Measurements from ENCODE around the gene C12orf60.
"Not testable (repeated sequence)": the region's sequence is repeated elsewhere in the genome, so short reads cannot be mapped to it uniquely, and the experiment has no call there.

The C12orf60 gene

GRCh38 chr12:14803011-14803829 is at the start of gene C12orf60, which contains the start of gene WBP11:
TSS of gene C12orf60 (plus strand) at chr12:14803670. CDS start at chr12:14822936, 19,266 bp downstream.
TSS of gene WBP11 (minus strand) at chr12:14803478. CDS start at chr12:14801383, 2,095 bp downstream.
- peak; percentile 98 for DNase-seq

- no peak for DNase-seq
Observed at GRCh38 chr12:14756334-14757143, 46.9 kb upstream of the C12orf60 start.

GRCh38 chr12:14759711-14760280 is 43.7 kb upstream of the C12orf60 start:
- not testable (repeated sequence) for DNase-seq

- DNase-seq = no peak
Observed at GRCh38 chr12:14765398-14765797, 38.1 kb upstream of the C12orf60 start.

- DNase-seq = not testable (repeated sequence)
Observed at GRCh38 chr12:14766020-14766419, 37.5 kb upstream of the C12orf60 start.

GRCh38 chr12:14766649-14767215 is 36.7 kb upstream of the C12orf60 start:
- no peak for DNase-seq

GRCh38 chr12:14767617-14768016 is 35.9 kb upstream of the C12orf60 start:
- DNase-seq = no peak

GRCh38 chr12:14768823-14769405 is 34.6 kb upstream of the C12orf60 start:
- no peak for DNase-seq

GRCh38 chr12:14769466-14769968 is 34.0 kb upstream of the C12orf60 start:
- no peak for DNase-seq

- peak; percentile 81 for DNase-seq
Observed at GRCh38 chr12:14769969-14770495, 33.4 kb upstream of the C12orf60 start.

- DNase-seq = peak; percentile 95
Observed at GRCh38 chr12:14770496-14771461, 32.7 kb upstream of the C12orf60 start.

- DNase-seq = no peak
Observed at GRCh38 chr12:14771651-14772137, 31.8 kb upstream of the C12orf60 start.

GRCh38 chr12:14772946-14773345 is 30.5 kb upstream of the C12orf60 start:
- DNase-seq = no peak

- no peak for DNase-seq
Observed at GRCh38 chr12:14773685-14774073, 29.8 kb upstream of the C12orf60 start.

GRCh38 chr12:14774074-14774905 is 29.2 kb upstream of the C12orf60 start:
- peak; percentile 92 for DNase-seq

GRCh38 chr12:14774906-14775635 is 28.4 kb upstream of the C12orf60 start:
- peak; percentile 56 for DNase-seq

- DNase-seq = peak; percentile 68
Observed at GRCh38 chr12:14775636-14775980, 27.9 kb upstream of the C12orf60 start.

GRCh38 chr12:14776236-14776961 is 27.1 kb upstream of the C12orf60 start:
- DNase-seq = no peak
